H7 (cell line): ENCODE results near the gene SEMA4B. TPM values are rescaled to one million over a fixed set of nuclear protein-coding genes. Genes with fewer than 3 reads are reported as not detected.
A peak's percentile ranks its signal among the peaks of the same experiment; 100 is the strongest.
"Not testable (repeated sequence)": the region's sequence is repeated elsewhere in the genome, so short reads cannot be mapped to it uniquely, and the experiment has no call there.

Experiments used
- DNase-seq: peaks from one replicate; pipeline ENCODE4 v3.0.0; 2012
- H3K27me3 ChIP-seq: 2 replicates; pipeline ENCODE4 v1.6.0; 2011; ENCODE audit warnings: mild to moderate bottlenecking, low read length; ENCODE audit not compliant: control insufficient read depth, insufficient read depth
- H3K36me3 ChIP-seq: replicated peaks from 2 replicates; pipeline ENCODE4 v1.5.1; 2011; ENCODE audit warnings: low read length; ENCODE audit not compliant: control insufficient read depth, insufficient read depth
- H3K4me3 ChIP-seq: 2 replicates; pipeline ENCODE4 v1.5.1; 2011; ENCODE audit warnings: low read depth, mild to moderate bottlenecking, control low read depth, low read length, moderate library complexity; ENCODE audit not compliant: insufficient read depth
- total RNA-seq: library from RNA; depleted of rRNA; stranded (reverse); fragments of >200 nt; shearing (Covaris generic); gene quantifications from 2 replicates; pipeline ENCODE4 v1.2.3, GENCODE V29; 2014; rRNA removed

Gene SEMA4B
- total RNA-seq, 1 experiment from 2014 or later: 53.0 TPM

DNA sequence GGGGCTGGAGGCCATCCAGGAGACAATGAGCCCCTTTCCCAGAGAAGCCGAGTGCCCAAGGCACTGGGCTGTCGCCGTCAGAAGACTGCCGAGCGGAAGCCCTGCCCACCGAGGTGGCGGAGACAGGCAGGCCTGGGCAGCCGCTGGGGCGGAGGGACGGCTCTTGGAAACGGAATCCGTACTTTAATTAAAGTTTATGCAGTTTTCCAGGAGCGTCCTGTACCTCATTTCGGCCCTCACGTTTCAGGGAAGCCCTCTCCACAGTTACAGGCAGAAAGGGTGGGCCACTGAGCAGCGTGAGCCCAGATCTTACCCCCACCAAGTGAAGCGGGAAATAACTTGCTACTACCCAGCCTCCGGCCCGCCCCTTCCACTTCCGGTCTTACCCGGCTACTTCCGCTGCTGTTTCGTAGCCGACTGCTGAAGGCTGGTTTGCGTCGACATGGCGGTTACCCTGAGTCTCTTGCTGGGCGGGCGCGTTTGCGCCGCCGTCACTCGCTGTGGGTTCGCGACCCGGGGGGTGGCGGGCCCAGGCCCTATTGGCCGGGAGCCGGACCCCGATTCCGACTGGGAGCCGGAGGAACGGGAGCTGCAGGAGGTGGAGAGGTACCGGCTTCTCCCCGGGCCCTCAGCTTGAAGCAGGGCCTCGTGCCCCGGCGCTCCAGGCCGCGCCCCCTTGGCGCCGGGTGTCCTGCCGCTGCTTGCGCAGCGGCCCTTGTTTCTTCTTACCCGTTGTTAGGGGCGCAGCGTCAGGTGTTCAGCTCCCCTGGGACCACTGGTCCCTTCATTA, 64.3 kb downstream of the SEMA4B start, which contains the start of gene NGRN:
NGRN (plus strand) TSS at position 402 of the 790 bp plus-strand sequence; CDS start at position 443, 41 bp downstream.
- Histone ChIP-seq H3K27me3 (no peaks in the 10 kb centered on the region), H3K4me3 (peak within 1 kb of the TSS; percentile 87), H3K36me3 (peaks cover 10% of the 10 kb centered on the region)
- DNase-seq: peak; percentile 92

DNA sequence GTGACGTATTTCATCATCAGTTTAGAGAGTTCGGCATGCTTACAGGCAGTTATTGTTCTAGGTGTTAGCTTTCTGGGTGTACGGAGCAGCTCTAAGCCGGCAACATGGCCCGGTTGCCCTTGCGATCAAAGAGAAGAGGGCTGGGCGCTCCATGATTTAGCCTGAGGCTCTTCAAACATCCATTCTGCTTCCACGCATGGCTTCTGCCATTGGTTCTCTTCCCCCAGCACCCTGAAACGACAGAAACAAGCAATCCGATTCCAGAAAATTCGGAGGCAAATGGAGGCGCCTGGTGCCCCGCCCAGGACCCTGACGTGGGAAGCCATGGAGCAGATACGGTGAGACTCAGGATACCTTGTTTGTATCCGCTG, 64.9 kb downstream of the SEMA4B start:
- Histone ChIP-seq H3K4me3 (peak overlapping the region; percentile 87), H3K27me3 (no peaks in the 10 kb centered on the region), H3K36me3 (peaks cover 13% of the 10 kb centered on the region)
- peak; percentile 65 for DNase-seq

DNA sequence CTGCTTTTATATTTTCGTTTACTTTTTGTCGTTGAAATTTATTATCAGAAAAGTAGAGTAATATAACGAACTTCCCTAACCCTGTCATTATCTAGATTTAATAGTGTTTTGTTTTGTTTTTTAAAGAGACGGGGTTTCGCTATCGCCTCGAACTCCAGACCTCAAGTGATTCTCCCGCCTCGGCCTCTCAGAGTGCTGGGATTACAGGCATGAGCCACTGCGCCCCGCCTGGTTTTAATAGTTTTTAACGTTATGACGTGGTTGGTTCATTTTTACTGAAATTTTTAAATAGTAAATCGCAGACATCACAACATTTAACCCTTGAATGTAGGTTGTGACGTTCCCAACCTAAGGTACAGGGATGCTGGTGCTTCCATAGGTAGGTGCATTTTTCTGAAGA, 65.4 kb downstream of the SEMA4B start:
- Histone ChIP-seq H3K36me3 (peaks cover 16% of the 10 kb centered on the region), H3K4me3 (peak overlapping the region; percentile 87), H3K27me3 (no peaks in the 10 kb centered on the region)
- no peak for DNase-seq

DNA sequence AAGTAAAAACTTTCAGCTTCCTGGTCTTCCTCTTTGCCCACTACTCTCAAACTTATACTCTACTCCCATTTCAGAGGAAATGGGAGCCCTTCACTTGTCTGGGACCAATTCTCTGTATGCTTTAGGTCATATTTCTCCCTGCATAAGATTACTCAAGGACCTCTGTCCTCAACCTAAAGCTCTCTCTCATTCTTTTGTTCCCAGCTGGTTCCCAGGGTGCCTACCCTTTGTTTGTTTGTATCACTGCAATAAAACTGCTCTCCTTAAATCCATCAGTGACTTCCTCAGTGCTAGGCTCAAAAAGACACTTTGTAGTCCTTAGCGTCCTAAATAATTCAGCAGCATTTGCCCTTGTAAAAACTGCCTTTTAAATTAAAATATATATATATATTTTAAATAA, 67.3 kb downstream of the SEMA4B start:
- H3K36me3 ChIP-seq: peaks cover 25% of the 10 kb centered on the region
- no peak overlapping the region for H3K4me3 ChIP-seq

DNA sequence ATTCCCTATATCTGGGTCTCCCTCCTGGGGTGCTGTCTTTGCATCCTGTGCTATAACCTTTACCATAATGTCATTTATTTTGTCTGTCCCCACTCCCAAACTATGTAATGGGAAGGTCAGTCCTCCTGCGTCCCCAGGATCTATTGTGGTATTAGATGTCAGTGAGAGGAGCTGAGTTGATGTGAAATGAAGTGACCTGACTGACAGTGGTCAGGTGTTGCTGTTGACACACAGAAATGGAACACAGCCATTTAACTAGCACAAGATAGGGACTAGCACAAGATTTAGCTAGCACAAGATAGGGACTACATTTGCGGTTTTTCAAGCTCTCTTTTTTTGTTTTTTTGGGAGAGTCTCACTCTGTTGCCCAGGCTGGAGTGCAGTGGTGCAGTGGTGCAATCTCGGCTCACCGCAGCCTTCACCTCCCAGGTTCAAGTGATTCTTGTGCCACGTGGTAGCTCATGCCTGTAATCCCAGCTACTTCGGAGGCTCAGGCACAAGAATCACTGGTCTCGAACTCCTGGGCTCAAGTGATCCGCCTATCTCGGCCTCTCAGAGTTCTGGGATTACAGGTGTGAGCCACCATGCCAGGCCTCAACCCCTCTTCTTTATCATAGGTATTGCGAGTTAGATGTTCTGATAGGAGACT, 69.5 kb downstream of the SEMA4B start:
- Histone ChIP-seq H3K4me3 (no peak overlapping the region), H3K27me3 (no peaks in the 10 kb centered on the region), H3K36me3 (peaks cover 25% of the 10 kb centered on the region)
- no peak for DNase-seq

More for the DNA sequence above, 67.3 kb downstream of the SEMA4B start:
- H3K27me3 ChIP-seq: no peaks in the 10 kb centered on the region
- peak; percentile 38 for DNase-seq

DNA sequence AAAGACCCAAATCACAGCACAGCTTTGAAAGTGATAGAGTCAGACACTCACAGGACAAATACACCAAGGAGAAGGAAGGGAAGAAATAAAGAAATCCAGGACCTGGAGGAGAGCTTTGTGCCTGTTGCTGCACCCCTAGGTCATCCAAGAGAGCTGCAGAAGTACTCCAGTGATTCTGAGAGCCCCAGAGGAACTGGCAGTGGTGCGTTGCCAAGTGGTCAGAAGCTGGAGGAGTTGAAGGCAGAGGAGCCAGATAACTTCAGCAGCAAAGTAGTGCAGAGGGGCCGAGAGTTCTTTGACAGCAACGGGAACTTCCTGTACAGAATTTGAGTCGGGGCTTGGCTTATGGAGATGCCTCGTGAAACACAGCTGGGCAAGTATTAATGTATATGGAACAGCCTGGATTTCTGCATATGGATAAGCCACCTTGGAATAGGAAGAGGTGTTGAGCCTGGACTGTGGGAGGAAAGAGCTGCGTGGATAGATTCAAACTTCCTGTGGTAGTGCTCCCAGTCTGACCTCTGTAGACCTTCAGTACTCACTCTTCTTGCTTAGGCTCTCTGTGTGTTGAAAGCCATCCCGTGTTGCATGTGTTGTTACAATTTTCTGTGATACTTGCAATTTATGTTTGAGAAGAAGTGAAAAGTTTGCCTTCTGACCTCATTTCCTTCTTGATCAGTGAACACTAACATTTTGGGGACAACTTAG, 70.5 kb downstream of the SEMA4B start:
- H3K27me3 ChIP-seq: no peaks in the 10 kb centered on the region
- DNase-seq: no peak
- H3K36me3 ChIP-seq: peaks cover 25% of the 10 kb centered on the region
- H3K4me3 ChIP-seq: no peak overlapping the region

DNA sequence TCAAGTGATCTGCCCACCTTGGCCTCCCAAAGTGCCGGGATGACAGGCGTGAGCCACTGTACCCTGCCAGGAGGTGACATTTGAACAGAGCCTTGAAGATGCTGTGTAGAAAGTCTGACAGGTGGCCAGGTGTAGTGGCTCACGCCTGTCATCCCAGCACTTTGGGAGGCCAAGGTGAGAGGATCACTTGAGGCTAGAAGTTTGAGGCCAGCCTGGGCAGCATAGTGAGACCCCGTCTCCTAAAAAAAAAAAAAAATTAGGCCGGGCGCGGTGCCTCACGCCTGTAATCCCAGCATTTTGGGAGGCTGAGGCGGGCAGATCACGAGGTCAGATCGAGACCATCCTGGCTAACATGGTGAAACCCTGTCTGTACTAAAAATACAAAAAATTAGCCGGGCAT, 77.3 kb downstream of the SEMA4B start:
- not testable (repeated sequence) for H3K27me3 ChIP-seq, H3K4me3 ChIP-seq, DNase-seq, H3K36me3 ChIP-seq

Other genes with a start within 250 kb of the SEMA4B start
- gene ZNF710, start 200.0 kb upstream of the SEMA4B start, total RNA-seq: 24.3 and 28.5 TPM in 2 replicates
- 67.6 and 74.4 TPM in 2 replicates for gene IDH2, start 98.9 kb upstream of the SEMA4B start, total RNA-seq
- 16.3 and 21.2 TPM in 2 replicates for gene CIB1, start 32.6 kb downstream of the SEMA4B start, total RNA-seq
- gene GDPGP1, start 32.9 kb downstream of the SEMA4B start, total RNA-seq: 5.2 and 5.8 TPM in 2 replicates
- gene TTLL13, start 48.2 kb downstream of the SEMA4B start, total RNA-seq: 0.07 and 0.14 TPM in 2 replicates
- gene NGRN, start 64.3 kb downstream of the SEMA4B start, total RNA-seq: 66.6 and 72.9 TPM in 2 replicates
- 0.55 and 0.73 TPM in 2 replicates for gene ZNF774, start 151.0 kb downstream of the SEMA4B start, total RNA-seq
- gene IQGAP1, start 186.9 kb downstream of the SEMA4B start, total RNA-seq: 74.7 and 87.6 TPM in 2 replicates